SH-SY5Y (cell line): Measurements from ENCODE around the gene PNMA8A.

Experiments
- GATA2 ChIP-seq: IDR thresholded peaks from 2 replicates; pipeline ENCODE4 v1.6.1; 2011; ENCODE audit warnings: mild to moderate bottlenecking, low read depth, low read length
- GATA3 ChIP-seq: IDR thresholded peaks from 2 replicates; pipeline ENCODE4 v1.6.1; 2011; ENCODE audit warnings: low read depth, mild to moderate bottlenecking, low read length, moderate library complexity

DNA sequence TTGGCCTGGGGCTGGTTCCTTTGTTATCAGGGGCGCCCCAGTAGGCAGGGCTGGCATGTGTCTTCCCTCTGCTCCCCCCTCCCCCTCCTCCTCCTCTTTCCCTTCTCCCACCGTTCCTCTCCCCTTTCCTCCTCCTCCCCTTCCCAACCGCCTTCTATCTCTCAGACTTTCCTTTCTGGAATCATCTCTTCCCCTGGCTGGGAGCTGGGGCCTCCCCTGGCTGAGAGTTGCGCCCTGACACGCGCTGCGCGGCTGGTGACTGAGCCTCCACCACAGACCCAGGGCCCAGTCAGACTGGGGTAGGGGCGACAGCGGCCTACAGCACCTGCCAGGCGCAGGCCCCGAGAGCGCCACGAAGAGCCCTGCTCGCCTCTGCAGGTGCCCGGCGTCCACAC is 21.5 kb upstream of the PNMA8A start:
- no peak for TF ChIP-seq GATA2
- TF ChIP-seq GATA3: no peak
